WTC11 (cell line): Measurements from ENCODE around the gene TMEM60.

ENCODE experiments used
- CBFB ChIP-seq: sonication (generic); formaldehyde crosslinking; IDR thresholded peaks from 2 replicates; pipeline ENCODE4 v1.8.1; 2022; ENCODE audit warnings: mild to moderate bottlenecking, low read depth, missing genetic modification reagents
- CTCF ChIP-seq: fragments of 200-600 bp; IDR thresholded peaks from 2 replicates; pipeline ENCODE4 v1.8.0; 2022; ENCODE audit warnings: antibody characterized with exemption
- ELF4 ChIP-seq: sonication (generic); formaldehyde crosslinking; IDR thresholded peaks from 2 replicates; pipeline ENCODE4 v1.8.1; 2022; ENCODE audit warnings: low read depth, mild to moderate bottlenecking, moderate library complexity, missing genetic modification reagents
- ESRRA ChIP-seq: sonication (generic); formaldehyde crosslinking; IDR thresholded peaks from 2 replicates; pipeline ENCODE4 v1.8.1; 2022; ENCODE audit warnings: mild to moderate bottlenecking, missing genetic modification reagents, borderline replicate concordance
- FOXJ3 ChIP-seq: sonication (generic); formaldehyde crosslinking; IDR thresholded peaks from 2 replicates; pipeline ENCODE4 v1.9.0; 2021; ENCODE audit warnings: missing genetic modification reagents, mild to moderate bottlenecking, borderline replicate concordance
- NFE2L1 ChIP-seq: sonication (generic); formaldehyde crosslinking; IDR thresholded peaks from 2 replicates; pipeline ENCODE4 v1.8.1; 2023; ENCODE audit warnings: missing genetic modification reagents
- TEAD4 ChIP-seq: sonication (generic); formaldehyde crosslinking; IDR thresholded peaks from 2 replicates; pipeline ENCODE4 v1.8.0; 2022; ENCODE audit warnings: mild to moderate bottlenecking, missing genetic modification reagents
- TP53 ChIP-seq: sonication (generic); formaldehyde crosslinking; IDR thresholded peaks from 2 replicates; pipeline ENCODE4 v1.8.1; 2023; ENCODE audit warnings: mild to moderate bottlenecking, missing genetic modification reagents
- USF2 ChIP-seq: sonication (generic); formaldehyde crosslinking; IDR thresholded peaks from 2 replicates; pipeline ENCODE4 v1.8.1; 2023; ENCODE audit warnings: mild to moderate bottlenecking, missing genetic modification reagents, moderate library complexity
- ZNF121 ChIP-seq: sonication (generic); formaldehyde crosslinking; IDR thresholded peaks from 2 replicates; pipeline ENCODE4 v1.8.0; 2023; ENCODE audit warnings: missing genetic modification reagents
- ZNF281 ChIP-seq: sonication (generic); formaldehyde crosslinking; IDR thresholded peaks from 2 replicates; pipeline ENCODE4 v1.8.0; 2023; ENCODE audit warnings: mild to moderate bottlenecking, missing genetic modification reagents
- ZNF416 ChIP-seq: fragments of 250-450 bp; sonication (Bioruptor Pico); IDR thresholded peaks from 2 replicates; pipeline ENCODE4 v1.9.0; 2021; ENCODE audit warnings: mild to moderate bottlenecking, inconsistent platforms

- TF ChIP-seq CTCF (no peak), TP53 (CRISPR knock-in tag) (no peak), TEAD4 (CRISPR knock-in tag) (no peak), ELF4 (CRISPR knock-in tag) (no peak), USF2 (CRISPR knock-in tag) (no peak), ESRRA (CRISPR knock-in tag) (no peak), CBFB (CRISPR knock-in tag) (no peak), FOXJ3 (CRISPR knock-in tag) (no peak), ZNF281 (no peak), NFE2L1 (CRISPR knock-in tag) (no peak), ZNF416 (CRISPR knock-in tag) (no peak), ZNF121 (CRISPR knock-in tag) (no peak)
Measured at GRCh38 chr7:77822269-77822668, 24.0 kb upstream of the TMEM60 start.
